ENCODE results near the gene GAD1.

Gene GAD1

GRCh38 chr2:170896622-170897021, 79.9 kb downstream of the GAD1 start:
- DNase-seq, result no peak

DNA sequence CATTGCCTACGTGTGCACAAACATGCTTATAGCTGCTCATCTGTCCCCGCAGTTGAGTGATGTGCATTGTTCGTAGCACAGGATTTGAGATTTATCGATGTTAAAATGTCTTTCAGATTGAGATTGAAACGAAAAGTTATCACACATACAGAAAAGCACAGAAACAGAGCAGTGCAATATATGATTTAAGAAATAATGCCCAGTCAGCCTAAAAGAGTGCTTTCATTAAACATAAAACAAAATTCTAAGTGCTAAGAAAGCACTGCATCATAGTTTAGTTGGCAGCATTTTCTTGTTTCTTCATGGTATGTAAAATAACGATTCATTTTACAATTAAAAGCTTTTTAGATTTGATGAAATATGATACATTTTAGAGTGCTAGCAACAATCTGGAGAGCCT, 80.4 kb downstream of the GAD1 start:
- no peak for DNase-seq

DNA sequence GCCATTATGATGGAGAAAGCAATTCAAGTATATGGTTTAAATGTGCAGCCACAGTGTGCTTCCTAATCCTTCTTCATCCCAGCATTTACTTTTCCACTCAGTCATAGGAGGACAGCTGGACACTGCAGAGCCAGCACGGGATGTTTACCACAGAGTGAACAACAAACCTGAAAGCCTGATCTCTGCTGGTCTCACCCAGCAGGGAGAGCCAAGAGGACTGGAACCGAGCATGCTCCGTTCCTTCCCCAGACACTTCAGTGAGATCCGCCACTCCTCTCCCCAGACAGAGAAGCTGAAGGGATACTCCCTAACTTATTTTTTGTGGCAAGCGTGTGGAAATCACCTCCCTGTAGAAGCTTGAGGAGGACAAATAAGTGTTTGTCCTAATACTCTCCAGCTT, 89.2 kb downstream of the GAD1 start:
- DNase-seq, result no peak

All from activated CD4-positive, alpha-beta T cell treated with anti-CD3 and anti-CD28 coated beads, Interleukin-2, amount 50 U/mL, for 48 hours (primary cell).